Hematopoietic multipotent progenitor cell treated with erythropoietin and hydrocortisone succinate and interleukin-3 and kit ligand, for 6 days (in vitro differentiated cells): ENCODE data around the gene ORAI3.
A peak's percentile ranks its signal among the peaks of the same experiment; 100 is the strongest.

ENCODE experiments used
- DNase-seq: peaks from one replicate; pipeline ENCODE4 v3.0.0-alpha.2; 2015

ORAI3 gene

GRCh38 chr16:30947859-30948666, 805 bp upstream of the ORAI3 start:
- peak; percentile 85 for DNase-seq

GRCh38 chr16:30949650-30950515, 1.0 kb downstream of the ORAI3 start:
- DNase-seq, result peak; percentile 95

- DNase-seq, result no peak
These were observed 1.7 kb downstream of the ORAI3 start for GRCh38 chr16:30950516-30951065.

GRCh38 chr16:30951193-30951592, 2.3 kb downstream of the ORAI3 start:
- no peak for DNase-seq

GRCh38 chr16:30951750-30952149, 2.9 kb downstream of the ORAI3 start:
- no peak for DNase-seq

GRCh38 chr16:30953111-30953510, 4.2 kb downstream of the ORAI3 start:
- DNase-seq, result no peak

- DNase-seq, result peak; percentile 94
These were observed 4.8 kb downstream of the ORAI3 start for GRCh38 chr16:30953511-30954124.

GRCh38 chr16:30954993-30955392, 6.1 kb downstream of the ORAI3 start:
- no peak for DNase-seq

GRCh38 chr16:30956601-30957455, 8.0 kb downstream of the ORAI3 start:
- DNase-seq, result peak; percentile 91

GRCh38 chr16:30957456-30958174, 8.7 kb downstream of the ORAI3 start, which contains the start of gene SETD1A:
SETD1A (plus strand) TSS chr16:30957754; CDS start chr16:30958732, 978 bp downstream.
- peak; percentile 99 for DNase-seq

- DNase-seq, result peak; percentile 67
These were observed 9.6 kb downstream of the ORAI3 start for GRCh38 chr16:30958175-30959079.

- no peak for DNase-seq
These were observed 12.5 kb downstream of the ORAI3 start for GRCh38 chr16:30961384-30961783.

GRCh38 chr16:30963925-30964511, 15.2 kb downstream of the ORAI3 start:
- no peak for DNase-seq

GRCh38 chr16:30964574-30965226, 15.8 kb downstream of the ORAI3 start:
- no peak for DNase-seq

GRCh38 chr16:30965436-30965835, 16.6 kb downstream of the ORAI3 start:
- DNase-seq, result no peak

- DNase-seq, result no peak
These were observed 17.3 kb downstream of the ORAI3 start for GRCh38 chr16:30966033-30966619.

- DNase-seq, result no peak
These were observed 18.9 kb downstream of the ORAI3 start for GRCh38 chr16:30967795-30968194.

GRCh38 chr16:30969246-30969842, 20.5 kb downstream of the ORAI3 start:
- no peak for DNase-seq
